T-helper 1 cell (primary cell): ENCODE data around the gene MAP3K5.

Experiments
- DNase-seq, 5 donors: peaks; one replicate each; pipeline ENCODE4 v3.0.0-alpha.2; 2012 to 2020

Gene MAP3K5

GRCh38 chr6:136672144-136672543, 120.1 kb downstream of the MAP3K5 start:
- no peak for DNase-seq

- no peak for DNase-seq
These were observed 123.0 kb downstream of the MAP3K5 start for GRCh38 chr6:136669299-136669699.

GRCh38 chr6:136668571-136668970, 123.7 kb downstream of the MAP3K5 start:
- DNase-seq: no peak

GRCh38 chr6:136666041-136666440, 126.2 kb downstream of the MAP3K5 start:
- DNase-seq: no peak

GRCh38 chr6:136662347-136663237, 129.7 kb downstream of the MAP3K5 start:
- no peak for DNase-seq

GRCh38 chr6:136660727-136661126, 131.6 kb downstream of the MAP3K5 start:
- no peak for DNase-seq

GRCh38 chr6:136659991-136660499, 132.2 kb downstream of the MAP3K5 start:
- no peak for DNase-seq

GRCh38 chr6:136658711-136659110, 133.6 kb downstream of the MAP3K5 start:
- DNase-seq: no peak

- DNase-seq: no peak
These were observed 134.6 kb downstream of the MAP3K5 start for GRCh38 chr6:136657666-136658065.

- no peak for DNase-seq
These were observed 136.2 kb downstream of the MAP3K5 start for GRCh38 chr6:136656121-136656520.

GRCh38 chr6:136655239-136656014, 136.8 kb downstream of the MAP3K5 start:
- no peak for DNase-seq

- DNase-seq: no peak
These were observed 138.2 kb downstream of the MAP3K5 start for GRCh38 chr6:136654086-136654485.

GRCh38 chr6:136652656-136653055, 139.6 kb downstream of the MAP3K5 start:
- no peak for DNase-seq

- no peak for DNase-seq
These were observed 140.3 kb downstream of the MAP3K5 start for GRCh38 chr6:136651982-136652381.

GRCh38 chr6:136647363-136647852, 144.9 kb downstream of the MAP3K5 start:
- DNase-seq: peak in 4 of 5 donors; percentile 21 to 87 (median 22)

- DNase-seq: no peak
These were observed 145.9 kb downstream of the MAP3K5 start for GRCh38 chr6:136646377-136646776.

- no peak for DNase-seq
These were observed 147.7 kb downstream of the MAP3K5 start for GRCh38 chr6:136644597-136644952.

- DNase-seq: peak; percentile 57 to 82 (median 67)
These were observed 148.3 kb downstream of the MAP3K5 start for GRCh38 chr6:136643850-136644596.

- DNase-seq: no peak
These were observed 150.3 kb downstream of the MAP3K5 start for GRCh38 chr6:136641873-136642465.

GRCh38 chr6:136641166-136641565, 151.1 kb downstream of the MAP3K5 start:
- DNase-seq: no peak

GRCh38 chr6:136640132-136640915, 152.0 kb downstream of the MAP3K5 start:
- DNase-seq: no peak
